Stimulated activated CD4-positive, alpha-beta T cell treated with anti-CD3 and anti-CD28 coated beads, Interleukin-12 subunit alpha, Interleukin-12 subunit beta, amount 100 ng/mL, for 24 hours (primary cell): Measurements from ENCODE around the gene PRRT4.

Source experiments
- DNase-seq, 2 experiments: peaks; one replicate each; pipeline ENCODE4 v3.0.0-alpha.2; 2020; ENCODE audit warnings: low read depth in 2 of 2

The PRRT4 gene

GRCh38 chr7:128344431-128344774 is 17.1 kb downstream of the PRRT4 start:
- no peak for DNase-seq

GRCh38 chr7:128343554-128344430 is 17.7 kb downstream of the PRRT4 start, which contains the start of gene RBM28:
RBM28 (minus strand) TSS chr7:128343908; CDS start chr7:128343793, 115 bp downstream.
- DNase-seq: peak; percentile 74 to 77

GRCh38 chr7:128341733-128342132 is 19.8 kb downstream of the PRRT4 start:
- DNase-seq: no peak

- DNase-seq: no peak
These were observed 25.8 kb downstream of the PRRT4 start for GRCh38 chr7:128335730-128336129.

GRCh38 chr7:128324368-128324680 is 37.2 kb downstream of the PRRT4 start:
- DNase-seq: no peak

- DNase-seq: no peak
These were observed 37.8 kb downstream of the PRRT4 start for GRCh38 chr7:128323459-128324367.

- DNase-seq: no peak
These were observed 38.5 kb downstream of the PRRT4 start for GRCh38 chr7:128323040-128323439.

- DNase-seq: no peak
These were observed 39.3 kb downstream of the PRRT4 start for GRCh38 chr7:128322040-128322643.

GRCh38 chr7:128321044-128321422 is 40.5 kb downstream of the PRRT4 start:
- DNase-seq: no peak

GRCh38 chr7:128318691-128319090 is 42.8 kb downstream of the PRRT4 start:
- DNase-seq: no peak

GRCh38 chr7:128311013-128311412 is 50.5 kb downstream of the PRRT4 start:
- DNase-seq: no peak

- no peak for DNase-seq
These were observed 51.0 kb downstream of the PRRT4 start for GRCh38 chr7:128310499-128310898.

- no peak for DNase-seq
These were observed 51.5 kb downstream of the PRRT4 start for GRCh38 chr7:128309976-128310375.

- DNase-seq: no peak
These were observed 52.4 kb downstream of the PRRT4 start for GRCh38 chr7:128309124-128309523.

GRCh38 chr7:128307061-128307460 is 54.4 kb downstream of the PRRT4 start:
- DNase-seq: no peak

- no peak for DNase-seq
These were observed 57.3 kb downstream of the PRRT4 start for GRCh38 chr7:128304212-128304611.

- no peak for DNase-seq
These were observed 57.8 kb downstream of the PRRT4 start for GRCh38 chr7:128303643-128304042.

GRCh38 chr7:128303133-128303532 is 58.4 kb downstream of the PRRT4 start:
- no peak for DNase-seq

GRCh38 chr7:128302139-128302538 is 59.4 kb downstream of the PRRT4 start:
- DNase-seq: no peak
